Measurements from ENCODE around the gene RPTN. TPM values are rescaled to one million over a fixed set of nuclear protein-coding genes. Genes with fewer than 3 reads are reported as not detected.

The RPTN gene
- total RNA-seq, 1 experiment from 2014 or later, result not detected

GRCh38 chr1:152109231-152109997 lies 49.6 kb downstream of the RPTN start:
- Histone ChIP-seq H2AFZ (ENCODE audit: low read length) (no peak overlapping the region), H3K79me2 (ENCODE audit: insufficient read depth, low read length) (no peaks in the 10 kb centered on the region), H3K56ac (ENCODE audit: insufficient read length, low read depth, low read length) (no peak overlapping the region), H2BK12ac (ENCODE audit: insufficient read length, low read depth, low read length) (no peak overlapping the region), H3K4me2 (ENCODE audit: insufficient read depth, insufficient read length, low read length) (no peak overlapping the region), H2BK20ac (ENCODE audit: low read depth, low read length, poor library complexity, severe bottlenecking) (no peak overlapping the region), H3K4me1 (ENCODE audit: insufficient read depth, low read length) (no peaks in the 10 kb centered on the region), H2BK15ac (ENCODE audit: low read depth, low read length) (no peak overlapping the region), H4K20me1 (ENCODE audit: control insufficient read depth, insufficient read depth, insufficient read length) (no peaks in the 10 kb centered on the region), H4K91ac (ENCODE audit: insufficient read length, low read depth, low read length) (no peak overlapping the region), H4K5ac (ENCODE audit: insufficient read length, low read depth, low read length) (no peak overlapping the region), H3K79me1 (ENCODE audit: insufficient read depth, low read depth, low read length, poor library complexity, severe bottlenecking) (no peaks in the 10 kb centered on the region), H2BK120ac (ENCODE audit: low read depth, low read length, poor library complexity, severe bottlenecking) (no peak overlapping the region), H3K4ac (ENCODE audit: low read depth, low read length) (no peak overlapping the region), H2AK5ac (ENCODE audit: insufficient read length, low read length) (no peak overlapping the region), H3K18ac (ENCODE audit: insufficient read length, low read depth, low read length) (no peak overlapping the region), H3K14ac (ENCODE audit: insufficient read depth, low read length) (no peak overlapping the region), H3T11ph (ENCODE audit: low read length) (no peak overlapping the region), H3K27me3 (ENCODE audit: insufficient read depth, low read length) (peaks cover 68% of the 10 kb centered on the region), H3K23me2 (ENCODE audit: insufficient read length, low read depth, low read length, poor library complexity, severe bottlenecking) (peaks cover 3% of the 10 kb centered on the region), H3K27ac (ENCODE audit: insufficient read length, low read depth, low read length) (no peak overlapping the region), H3K23ac (ENCODE audit: insufficient read length, low read depth, low read length) (no peak overlapping the region), H2BK5ac (ENCODE audit: insufficient read length, low read length) (no peak overlapping the region), H4K8ac (replicated peaks; ENCODE audit: insufficient read length, low read depth, low read length) (no peak overlapping the region), H3K9me3 (ENCODE audit: control insufficient read depth, low read depth, low read length) (no peaks in the 10 kb centered on the region), H3K9ac (ENCODE audit: extremely low read depth, insufficient read length, low read length) (no peak overlapping the region)
- H3K27ac Mint-ChIP-seq, result no peak overlapping the region
- peak; percentile 49 for DNase-seq
- H3K4me3 Mint-ChIP-seq, result no peak overlapping the region
- no peak for TF ChIP-seq CTCF (conservative IDR thresholded peaks at IDR 0.05)
- peaks cover 10 to 18% of the 10 kb centered on the region in 2 experiments for H3K9me3 Mint-ChIP-seq
- H3K4me1 Mint-ChIP-seq, result no peaks in the 10 kb centered on the region
- WGBS (ENCODE audit: extremely low coverage, insufficient read length, low lambda C conversion rate), result no CpG with 5 or more reads among the region's 31 CpGs
- peaks cover 0 to 12% (median 3%) of the 10 kb centered on the region in 3 experiments; a peak in 4 of 7 replicates for H3K36me3 Mint-ChIP-seq (ENCODE audit: insufficient read depth in 1 of 3, low read depth in 3 of 3)
- H3K27me3 Mint-ChIP-seq (ENCODE audit: low read depth), result peaks cover 4% of the 10 kb centered on the region

Measured in H9 (cell line).